HS-5 (cell line): Measurements from ENCODE around the gene GALNT13.

Experiments
- DNase-seq: peaks from one replicate; pipeline ENCODE4 v3.0.0-alpha.2; 2012; ENCODE audit warnings: low read depth

The GALNT13 gene

GRCh38 chr2:153944800-153945199 lies 73.1 kb downstream of the GALNT13 start:
- no peak for DNase-seq

- DNase-seq: no peak
These were observed 74.3 kb downstream of the GALNT13 start for GRCh38 chr2:153946036-153946435.

GRCh38 chr2:153953761-153954160 lies 82.0 kb downstream of the GALNT13 start:
- DNase-seq: no peak

- DNase-seq: no peak
These were observed 91.5 kb downstream of the GALNT13 start for GRCh38 chr2:153963256-153963655.

- no peak for DNase-seq
These were observed 95.7 kb downstream of the GALNT13 start for GRCh38 chr2:153967248-153967973.

GRCh38 chr2:153971250-153971649 lies 99.5 kb downstream of the GALNT13 start:
- no peak for DNase-seq

- DNase-seq: no peak
These were observed 100.1 kb downstream of the GALNT13 start for GRCh38 chr2:153971855-153972254.

GRCh38 chr2:153972412-153972811 lies 100.7 kb downstream of the GALNT13 start:
- DNase-seq: no peak

GRCh38 chr2:153986488-153987229 lies 114.9 kb downstream of the GALNT13 start:
- no peak for DNase-seq

- no peak for DNase-seq
These were observed 119.0 kb downstream of the GALNT13 start for GRCh38 chr2:153990771-153991170.

GRCh38 chr2:154013514-154013913 lies 141.8 kb downstream of the GALNT13 start:
- DNase-seq: no peak

- no peak for DNase-seq
These were observed 143.5 kb downstream of the GALNT13 start for GRCh38 chr2:154015233-154015632.

- DNase-seq: no peak
These were observed 157.8 kb downstream of the GALNT13 start for GRCh38 chr2:154029504-154029903.

GRCh38 chr2:154032220-154032619 lies 160.5 kb downstream of the GALNT13 start:
- DNase-seq: no peak

GRCh38 chr2:154046493-154046892 lies 174.8 kb downstream of the GALNT13 start:
- DNase-seq: no peak

- no peak for DNase-seq
These were observed 177.2 kb downstream of the GALNT13 start for GRCh38 chr2:154048905-154049304.

- DNase-seq: no peak
These were observed 177.8 kb downstream of the GALNT13 start for GRCh38 chr2:154049561-154049960.

- DNase-seq: no peak
These were observed 195.4 kb downstream of the GALNT13 start for GRCh38 chr2:154067124-154067523.

GRCh38 chr2:154078926-154079325 lies 207.2 kb downstream of the GALNT13 start:
- no peak for DNase-seq

GRCh38 chr2:154092571-154092970 lies 220.8 kb downstream of the GALNT13 start:
- no peak for DNase-seq

- DNase-seq: no peak
These were observed 222.1 kb downstream of the GALNT13 start for GRCh38 chr2:154093856-154094255.

- no peak for DNase-seq
These were observed 226.2 kb downstream of the GALNT13 start for GRCh38 chr2:154097833-154098398.

- DNase-seq: no peak
These were observed 249.0 kb downstream of the GALNT13 start for GRCh38 chr2:154120706-154121105.
